HepG2 (cell line): ENCODE results near the gene ALG14. TPM values are rescaled to one million over a fixed set of nuclear protein-coding genes. Genes with fewer than 3 reads are reported as not detected.

Experiments used
- ATAC-seq: fragments of 200-7000 bp; cut with Tn5 transposase; 3 replicates; pipeline ENCODE4 v1.9.1; 2020; ENCODE audit warnings: mild to moderate bottlenecking, moderate library complexity
- BruUV-seq: library from RNA; stranded (reverse); fragments of 400-500 nt; replicated peaks from 2 replicates; lab custom pipeline; 2021; lab: Mats Ljungman, UMichigan
- CTCF ChIA-PET: fragments of 300-600 bp; formaldehyde crosslinking; extraction: SDS; loops from one replicate; lab custom pipeline; 2021; ENCODE audit warnings: low total read pairs, inconsistent platforms, low intra/inter-chr PET ratio; lab: Yijun Ruan, JAX
- POLR2A ChIA-PET: fragments of 350-600 bp; sonication (Branson Sonifier 250); formaldehyde crosslinking; loops from one replicate; lab custom pipeline; 2020; ENCODE audit warnings: antibody characterized with exemption, inconsistent platforms; lab: Yijun Ruan, JAX
- DNase-seq: peaks from one replicate; pipeline ENCODE4 v3.0.0-alpha.2; 2015; ENCODE audit warnings: low spot score
- FAIRE-seq: peaks from 3 replicates; lab custom pipeline; 2011; peaks lifted over from hg19 to GRCh38; lab: Jason Lieb, UNC
- H2AFZ ChIP-seq: one replicate; pipeline ENCODE4 v1.6.1; 2011; ENCODE audit warnings: low read length, inconsistent platforms
- H3K27ac ChIP-seq: fragments of 300-600 bp; 3 replicates; pipeline ENCODE4 v1.8.0; 2011; ENCODE audit warnings: mixed run types, mild to moderate bottlenecking, mixed read lengths, low read length, inconsistent platforms; ENCODE audit not compliant: insufficient read depth; ENCODE audit errors: extremely low read length
- H3K27me3 ChIP-seq, 2 experiments: fragments of 200-600 bp in 1 of 2; 2 replicates in 1 of 2; 3 replicates in 1 of 2; pipeline versions ENCODE4 v1.6.0 to v1.8.0; 2011; ENCODE audit warnings: low read length in 2 of 2, mild to moderate bottlenecking in 2 of 2, moderate library complexity in 2 of 2, inconsistent platforms in 1 of 2; ENCODE audit not compliant: insufficient read depth in 2 of 2, control insufficient read depth in 1 of 2
- H3K36me3 ChIP-seq, 2 experiments: fragments of 200-600 bp in 1 of 2; replicated peaks in 1 of 2; 2 replicates in 1 of 2; 3 replicates in 1 of 2; pipeline versions ENCODE4 v1.5.1 to v1.8.0; 2011; ENCODE audit warnings: low read length in 2 of 2, inconsistent platforms in 1 of 2; ENCODE audit not compliant: insufficient read depth in 2 of 2, control insufficient read depth in 1 of 2
- H3K4me1 ChIP-seq: 2 replicates; pipeline ENCODE4 v1.5.1; 2012; ENCODE audit warnings: low read length, inconsistent platforms; ENCODE audit not compliant: insufficient read depth
- H3K4me2 ChIP-seq: 2 replicates; pipeline ENCODE4 v1.6.0; 2011; ENCODE audit warnings: low read depth, low read length, inconsistent platforms
- H3K4me3 ChIP-seq, 3 experiments: fragments of 200-600 bp in 1 of 3; sonication (generic), shearing (Covaris generic) in 1 of 3; replicated peaks in 1 of 3; 2 replicates each; pipeline ENCODE4 v1.5.1; 2011 to 2016; ENCODE audit warnings: low read length in 3 of 3, inconsistent platforms in 2 of 3, low read depth in 2 of 3, mild to moderate bottlenecking in 2 of 3, control low read depth in 1 of 3, mixed read lengths in 1 of 3; ENCODE audit not compliant: insufficient read depth in 1 of 3
- H3K79me2 ChIP-seq: one replicate; pipeline ENCODE4 v1.6.1; 2011; ENCODE audit warnings: low read length, inconsistent platforms; ENCODE audit not compliant: insufficient read depth
- H3K9ac ChIP-seq: 2 replicates; pipeline ENCODE4 v1.6.0; 2011; ENCODE audit warnings: mild to moderate bottlenecking, low read depth, low read length, inconsistent platforms; ENCODE audit not compliant: insufficient read depth
- H3K9me3 ChIP-seq: 2 replicates; pipeline ENCODE4 v1.5.1; 2012; ENCODE audit warnings: mild to moderate bottlenecking, low read length
- H4K20me1 ChIP-seq: 2 replicates; pipeline ENCODE4 v1.6.0; 2011; ENCODE audit warnings: inconsistent platforms, mild to moderate bottlenecking, low read length, moderate library complexity; ENCODE audit not compliant: insufficient read depth
- AKNA ChIP-seq: sonication (generic); formaldehyde crosslinking; IDR thresholded peaks from 2 replicates; pipeline ENCODE4 v1.4.0; 2020; ENCODE audit warnings: missing genetic modification reagents, borderline replicate concordance
- EED ChIP-seq: sonication (generic); formaldehyde crosslinking; IDR thresholded peaks from 2 replicates; pipeline ENCODE4 v1.5.0; 2020; ENCODE audit warnings: mild to moderate bottlenecking, missing genetic modification reagents
- HBP1 ChIP-seq: IDR thresholded peaks from 2 replicates; pipeline ENCODE4 v1.6.1; 2016; ENCODE audit warnings: low read depth, control low read depth
- IRF1 ChIP-seq: sonication (generic); formaldehyde crosslinking; IDR thresholded peaks from 2 replicates; pipeline ENCODE4 v1.4.0; 2020; ENCODE audit warnings: low read depth, mild to moderate bottlenecking, missing genetic modification reagents
- NFYB ChIP-seq: sonication (generic); formaldehyde crosslinking; IDR thresholded peaks from 2 replicates; pipeline ENCODE4 v1.4.0; 2020; ENCODE audit warnings: missing genetic modification reagents
- THRA ChIP-seq: sonication (generic); formaldehyde crosslinking; IDR thresholded peaks from 2 replicates; pipeline ENCODE4 v1.4.0; 2020; ENCODE audit warnings: missing genetic modification reagents, borderline replicate concordance
- TIGD3 ChIP-seq: sonication (generic); formaldehyde crosslinking; IDR thresholded peaks from 2 replicates; pipeline ENCODE4 v1.5.1; 2020; ENCODE audit warnings: mild to moderate bottlenecking, missing genetic modification reagents, borderline replicate concordance
- TOPORS ChIP-seq: sonication (generic); formaldehyde crosslinking; IDR thresholded peaks from 2 replicates; pipeline ENCODE4 v1.8.0; 2023; ENCODE audit warnings: mild to moderate bottlenecking, missing genetic modification reagents
- ZNF619 ChIP-seq: sonication (generic); formaldehyde crosslinking; IDR thresholded peaks from 2 replicates; pipeline ENCODE4 v1.4.0; 2020; ENCODE audit warnings: mild to moderate bottlenecking, missing genetic modification reagents
- ZNF740 ChIP-seq: sonication (generic); formaldehyde crosslinking; IDR thresholded peaks from 2 replicates; pipeline ENCODE4 v1.4.0; 2020; ENCODE audit warnings: missing genetic modification reagents
- ZNF883 ChIP-seq: sonication (generic); formaldehyde crosslinking; IDR thresholded peaks from 2 replicates; pipeline ENCODE4 v1.5.1; 2020; ENCODE audit warnings: mild to moderate bottlenecking, missing genetic modification reagents; ENCODE audit errors: not compliant biosample characterization
- ZSCAN29 ChIP-seq: sonication (generic); formaldehyde crosslinking; conservative IDR thresholded peaks from 2 replicates; pipeline ENCODE4 v1.4.0; 2020; ENCODE audit warnings: mild to moderate bottlenecking, missing genetic modification reagents
- WGBS: methylation state at CpG from one replicate; pipeline ENCODE4 v1.1.6; 2017; ENCODE audit warnings: low lambda C conversion rate; 5-methylcytosine and 5-hydroxymethylcytosine counted together
- in situ Hi-C: cut with HindIII; loops from 2 replicates; pipeline ENCODE4 v1.10.0; 2017; ENCODE audit warnings: low pct_unique_long_range_greater_than_20kb; ENCODE audit not compliant: extremely low pct_ligation_motif_present
- intact Hi-C: fragments of 100-400 bp; cut with micrococcal nuclease; formaldehyde crosslinking; loops from one replicate; pipeline ENCODE4 v1.10.0; 2022; ENCODE audit not compliant: unreplicated experiment
- polyA plus RNA-seq, 8 experiments: library from polyadenylated mRNA; depleted of rRNA in 3 of 8; stranded (reverse) in 7 of 8; unstranded in 1 of 8; fragments of >200 nt; fragmentation: Illumina TruSeq in 4 of 8; extraction: Trizol in 4 of 8; gene quantifications; 2 replicates each; pipeline versions ENCODE4 v1.2.1 to v1.2.3, GENCODE V29; 2011 to 2016; ENCODE audit warnings: low read depth in 4 of 8, missing spikeins in 1 of 8, mixed read lengths in 1 of 8; ENCODE audit not compliant: insufficient read depth in 1 of 8
- total RNA-seq, 5 experiments: library from RNA; depleted of rRNA; stranded (reverse); fragments of >200 nt; fragmentation: Illumina TruSeq; extraction: Trizol; gene quantifications; 2 replicates each; pipeline ENCODE4 v1.2.3, GENCODE V29; 2016; ENCODE audit warnings: low read depth in 1 of 5

The ALG14 gene
- total and polyA plus RNA-seq, 2 of the 13 experiments (the other 11 are each of a cell fraction or from before 2014, with no cell fraction given), result 4.5 to 12.7 TPM

GRCh38 chr1:94974824-94975223 lies 97.9 kb downstream of the ALG14 start (continued):
- TF ChIP-seq IRF1 (CRISPR knock-in tag), result no peak

GRCh38 chr1:94974241-94974640 lies 98.5 kb downstream of the ALG14 start:
- intact Hi-C loops (no loop called here), in situ Hi-C loops (no loop called here)
- Histone ChIP-seq H2AFZ (no peak overlapping the region), H4K20me1 (no peaks in the 10 kb centered on the region), H3K9me3 (no peaks in the 10 kb centered on the region), H3K27me3 (no peaks in the 10 kb centered on the region), H3K36me3 (no peaks in the 10 kb centered on the region; a peak in 1 of 5 replicates), H3K79me2 (no peaks in the 10 kb centered on the region), H3K4me3 (no peak overlapping the region), H3K4me2 (no peak overlapping the region), H3K9ac (no peak overlapping the region), H3K27ac (no peak overlapping the region), H3K4me1 (peaks cover 10% of the 10 kb centered on the region; the same call in 1 of the 2 replicates)
- ChIA-PET POLR2A (no interaction called here), CTCF (no interaction called here)
- no TSS peak for BruUV-seq
- DNase-seq (no peak), FAIRE-seq (no peak), ATAC-seq (no peak)
- 98% methylated on average over 1 of the region's 1 CpG for WGBS
- TF ChIP-seq THRA, result no peak
- TF ChIP-seq EED (CRISPR knock-in tag), result no peak
- TF ChIP-seq AKNA (CRISPR knock-in tag), result no peak
- TF ChIP-seq ZNF740 (CRISPR knock-in tag), result no peak
- TF ChIP-seq ZSCAN29 (CRISPR knock-in tag), result no peak
- TF ChIP-seq HBP1, result no peak
- no peak for TF ChIP-seq TOPORS
- no peak for TF ChIP-seq ZNF883
- TF ChIP-seq NFYB, result no peak
- no peak for TF ChIP-seq ZNF619 (CRISPR knock-in tag)
- no peak for TF ChIP-seq TIGD3
